Caco-2 (cell line): Measurements from ENCODE around the gene RPS15. TPM values are rescaled to one million over a fixed set of nuclear protein-coding genes. Genes with fewer than 3 reads are reported as not detected.
A peak's percentile ranks its signal among the peaks of the same experiment; 100 is the strongest.

Source experiments
- Bru-seq: library from RNA; stranded (reverse); fragments of 400-500 nt; gene quantifications from one replicate; lab custom pipeline; 2021; lab: Mats Ljungman, UMichigan
- BruChase-seq, 2 experiments: library from RNA; stranded (reverse); fragments of 400-500 nt; gene quantifications; one replicate each; lab custom pipeline; 2021; lab: Mats Ljungman, UMichigan
- BruUV-seq: library from RNA; stranded (reverse); fragments of 400-500 nt; replicated peaks from 2 replicates; lab custom pipeline; 2021; lab: Mats Ljungman, UMichigan
- CTCF ChIA-PET: fragments of 300-600 bp; sonication (Branson Sonifier 250); formaldehyde crosslinking; loops from one replicate; lab custom pipeline; 2022; ENCODE audit warnings: antibody characterized with exemption; lab: Charles Lee
- POLR2A ChIA-PET: fragments of 300-600 bp; sonication (Branson Sonifier 250); formaldehyde crosslinking; loops from one replicate; lab custom pipeline; 2022; ENCODE audit warnings: antibody characterized with exemption; lab: Charles Lee
- DNase-seq, 2 experiments: peaks; one replicate each; pipeline versions ENCODE4 v3.0.0 to v3.0.0-alpha.2; 2020 to 2022
- H3K27me3 ChIP-seq: replicated peaks from 2 replicates; pipeline ENCODE4 v1.6.0; 2011; ENCODE audit warnings: low read length; ENCODE audit not compliant: control insufficient read depth, insufficient read depth
- H3K36me3 ChIP-seq: 2 replicates; pipeline ENCODE4 v1.5.1; 2011; ENCODE audit warnings: low read length; ENCODE audit not compliant: control insufficient read depth, insufficient read depth
- H3K4me1 ChIP-seq: fragments of 250-450 bp; sonication (Bioruptor Pico); 2 replicates; pipeline ENCODE4 v1.5.1; 2020; ENCODE audit warnings: mild to moderate bottlenecking
- H3K4me3 ChIP-seq: 2 replicates; pipeline ENCODE4 v1.5.1; 2011; ENCODE audit warnings: low read depth, mild to moderate bottlenecking, control low read depth, low read length
- H3K9me3 ChIP-seq: fragments of 250-450 bp; sonication (Bioruptor Pico); 2 replicates; pipeline ENCODE4 v1.5.1; 2020; ENCODE audit warnings: mild to moderate bottlenecking, moderate library complexity
- H3K27ac Mint-ChIP-seq: one replicate; pipeline ENCODE4 v1.8.0; 2022; ENCODE audit warnings: mixed read lengths; ENCODE audit not compliant: unreplicated experiment
- H3K27me3 Mint-ChIP-seq: one replicate; pipeline ENCODE4 v1.8.0; 2022; ENCODE audit warnings: mixed read lengths; ENCODE audit not compliant: insufficient read depth, unreplicated experiment
- H3K36me3 Mint-ChIP-seq: one replicate; pipeline ENCODE4 v1.8.0; 2022; ENCODE audit warnings: mild to moderate bottlenecking, mixed read lengths; ENCODE audit not compliant: insufficient read depth, unreplicated experiment
- H3K4me1 Mint-ChIP-seq: one replicate; pipeline ENCODE4 v1.8.0; 2022; ENCODE audit warnings: low read depth, mixed read lengths; ENCODE audit not compliant: unreplicated experiment
- H3K4me3 Mint-ChIP-seq: one replicate; pipeline ENCODE4 v1.8.0; 2022; ENCODE audit warnings: mild to moderate bottlenecking, moderate library complexity, mixed read lengths; ENCODE audit not compliant: unreplicated experiment
- H3K9me3 Mint-ChIP-seq: one replicate; pipeline ENCODE4 v1.8.0; 2022; ENCODE audit warnings: mixed read lengths; ENCODE audit not compliant: unreplicated experiment
- intact Hi-C: fragments of 100-400 bp; cut with micrococcal nuclease; formaldehyde crosslinking; loops from one replicate; pipeline ENCODE4 v1.10.0; 2022; ENCODE audit not compliant: unreplicated experiment
- long read RNA-seq: library from polyadenylated mRNA; stranded (forward); transcript quantifications from one replicate; pipeline ENCODE4 v2.0.0, GENCODE V29; 2022
- total RNA-seq: library from RNA; stranded (reverse); gene quantifications from 2 replicates; pipeline ENCODE4 v1.2.3, GENCODE V29; 2022
- TF ChIP-seq, protein P1 (sequence below), 2 experiments: fragments of 200-600 bp in 1 of 2; IDR thresholded peaks; 1 replicate in 1 of 2; 2 replicates in 1 of 2; pipeline versions ENCODE4 v1.5.1 to v1.8.0; 2011 to 2022; ENCODE audit warnings: antibody characterized with exemption in 1 of 2, control low read depth in 1 of 2, inconsistent platforms in 1 of 2, low read depth in 1 of 2, low read length in 1 of 2, mild to moderate bottlenecking in 1 of 2, moderate library complexity in 1 of 2; ENCODE audit not compliant: insufficient read depth in 1 of 2, severe bottlenecking in 1 of 2, unreplicated experiment in 1 of 2

RPS15 gene
- 1,192 and 1,341 TPM in 2 replicates for total RNA-seq
- Bru-seq, nascent RNA, result percentile 100 among the genes with signal in this experiment
- BruChase-seq, experiment 1, labeled RNA remaining after a 2-hour chase, result percentile 100 among the genes with signal in this experiment
- BruChase-seq, experiment 2, labeled RNA remaining after a 6-hour chase, result percentile 100 among the genes with signal in this experiment
- long read RNA-seq, transcript RPS15-201 (4 exons, 534 nt), result minor isoform, 23 of 1,161 reads
- long read RNA-seq, transcript RPS15-212 (4 exons, 629 nt), result minor isoform, 7 of 1,161 reads
- long read RNA-seq, transcript RPS15-210 (3 exons, 873 nt), result minor isoform, 54 of 1,161 reads
- long read RNA-seq, transcript RPS15-209 (4 exons, 510 nt), result major isoform, 1,021 of 1,161 reads
- long read RNA-seq, partial matches to known transcripts, result 28 of 1,161 reads
- long read RNA-seq, other reads (novel, unspliced or antisense), result 19 of 1,161 reads

DNA sequence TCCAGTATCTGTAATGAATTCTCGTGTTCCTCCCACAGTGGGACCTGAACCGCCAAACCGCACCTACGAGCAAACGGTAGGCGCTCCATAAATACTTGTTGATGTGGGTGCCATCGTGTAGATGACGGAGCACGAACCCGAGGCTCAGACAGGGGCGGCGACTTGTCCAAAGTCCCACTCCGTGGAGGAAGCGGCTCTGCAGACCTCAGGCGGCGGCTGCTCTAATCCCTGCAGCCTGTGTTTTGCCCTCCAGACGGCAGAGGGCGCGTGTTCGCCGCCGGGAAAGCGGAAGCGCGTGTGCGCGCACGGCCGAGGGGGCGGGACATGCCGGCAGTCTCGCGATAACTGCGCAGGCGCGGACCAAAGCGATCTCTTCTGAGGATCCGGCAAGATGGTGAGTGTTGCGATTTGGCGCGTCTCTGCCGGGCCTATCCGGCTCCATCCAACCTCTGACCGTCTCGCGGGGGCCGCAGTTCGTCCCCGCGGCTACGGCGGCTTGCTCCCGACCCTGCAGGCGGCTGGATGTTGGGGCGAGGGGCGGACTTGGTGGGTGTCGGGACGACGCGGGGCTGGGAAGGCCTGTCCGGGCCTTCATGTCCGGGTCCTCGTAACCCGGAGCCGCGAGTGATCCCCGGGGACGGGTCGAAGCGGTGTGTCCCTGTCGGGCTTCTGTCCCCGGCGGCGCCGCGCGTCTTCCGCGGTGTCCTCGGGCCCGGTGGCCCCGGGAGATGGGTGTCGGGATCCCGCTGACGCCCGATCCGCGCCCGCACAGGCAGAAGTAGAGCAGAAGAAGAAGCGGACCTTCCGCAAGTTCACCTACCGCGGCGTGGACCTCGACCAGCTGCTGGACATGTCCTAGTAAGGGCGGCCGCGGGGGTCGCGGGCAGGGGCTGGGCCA, at the start of gene RPS15:
TSS of gene RPS15 (plus strand) at position 362 of the 898 bp plus-strand sequence. CDS start at position 392, 30 bp downstream.
- peaks cover 86% of the 10 kb centered on the region for H3K36me3 Mint-ChIP-seq
- peaks cover 28% of the 10 kb centered on the region for H3K4me1 ChIP-seq

GRCh38 chr19:1388637-1389026, 49.6 kb upstream of the RPS15 start:
- DNase-seq, result no peak
- Histone ChIP-seq H3K4me1 (0 out of 2 replicates have a peak, but pooled peaks cover 3% of the 10 kb centered on the region), H3K27me3 (no peaks in the 10 kb centered on the region), H3K9me3 (no peaks in the 10 kb centered on the region), H3K4me3 (no peak overlapping the region), H3K36me3 (peaks cover 4% of the 10 kb centered on the region; the same call in 1 of the 2 replicates)
- POLR2A ChIA-PET, result no interaction called here
- TF ChIP-seq, protein P1, sequence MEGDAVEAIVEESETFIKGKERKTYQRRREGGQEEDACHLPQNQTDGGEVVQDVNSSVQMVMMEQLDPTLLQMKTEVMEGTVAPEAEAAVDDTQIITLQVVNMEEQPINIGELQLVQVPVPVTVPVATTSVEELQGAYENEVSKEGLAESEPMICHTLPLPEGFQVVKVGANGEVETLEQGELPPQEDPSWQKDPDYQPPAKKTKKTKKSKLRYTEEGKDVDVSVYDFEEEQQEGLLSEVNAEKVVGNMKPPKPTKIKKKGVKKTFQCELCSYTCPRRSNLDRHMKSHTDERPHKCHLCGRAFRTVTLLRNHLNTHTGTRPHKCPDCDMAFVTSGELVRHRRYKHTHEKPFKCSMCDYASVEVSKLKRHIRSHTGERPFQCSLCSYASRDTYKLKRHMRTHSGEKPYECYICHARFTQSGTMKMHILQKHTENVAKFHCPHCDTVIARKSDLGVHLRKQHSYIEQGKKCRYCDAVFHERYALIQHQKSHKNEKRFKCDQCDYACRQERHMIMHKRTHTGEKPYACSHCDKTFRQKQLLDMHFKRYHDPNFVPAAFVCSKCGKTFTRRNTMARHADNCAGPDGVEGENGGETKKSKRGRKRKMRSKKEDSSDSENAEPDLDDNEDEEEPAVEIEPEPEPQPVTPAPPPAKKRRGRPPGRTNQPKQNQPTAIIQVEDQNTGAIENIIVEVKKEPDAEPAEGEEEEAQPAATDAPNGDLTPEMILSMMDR (IDR thresholded peaks at IDR 0.05; ENCODE audit: insufficient read depth in 1 of 2, low read depth in 1 of 2, low read length in 1 of 2, severe bottlenecking in 1 of 2, unreplicated experiment in 1 of 2), result no peak
- Mint-ChIP-seq H3K4me3 (no peak overlapping the region), H3K36me3 (peaks cover 46% of the 10 kb centered on the region), H3K9me3 (no peaks in the 10 kb centered on the region), H3K4me1 (no peaks in the 10 kb centered on the region), H3K27ac (no peak overlapping the region), H3K27me3 (no peaks in the 10 kb centered on the region)
- CTCF ChIA-PET, result no interaction called here
- no TSS peak for BruUV-seq
- intact Hi-C loops, result no loop called here

More for the DNA sequence above, at the start of gene RPS15:
- TF ChIP-seq, protein P1 (IDR thresholded peaks at IDR 0.05; ENCODE audit: insufficient read depth in 1 of 2, low read depth in 1 of 2, low read length in 1 of 2, severe bottlenecking in 1 of 2, unreplicated experiment in 1 of 2), result peak; percentile 92 to 93
- peaks cover 8% of the 10 kb centered on the region for H3K36me3 ChIP-seq
- peak within 1 kb of the TSS; percentile 96 for H3K27ac Mint-ChIP-seq
- ChIA-PET POLR2A (interaction anchor here (0.7 kb wide), 2 partner anchors 37 to 52 kb away, joined by 3 to 4 read pairs; no protein-coding TSS in a partner anchor), CTCF (interaction anchor here (0.6 to 0.8 kb wide), 2 partner anchors 31 to 264 kb away, joined by 3 to 4 read pairs; no protein-coding TSS in a partner anchor)
- no peaks in the 10 kb centered on the region for H3K27me3 Mint-ChIP-seq
- peak; percentile 93 to 94 for DNase-seq
- H3K9me3 ChIP-seq, result no peaks in the 10 kb centered on the region
- intact Hi-C loops, result no loop called here
- H3K4me3 ChIP-seq, result peak within 1 kb of the TSS; percentile 67
- peaks cover 10% of the 10 kb centered on the region for H3K4me1 Mint-ChIP-seq
- BruUV-seq, result TSS peak; percentile 65
- H3K27me3 ChIP-seq, result no peaks in the 10 kb centered on the region
- H3K4me3 Mint-ChIP-seq, result peak within 1 kb of the TSS; percentile 87
- no peaks in the 10 kb centered on the region for H3K9me3 Mint-ChIP-seq
